ENCODE measurements around the gene MACROD2. TPM values are rescaled to one million over a fixed set of nuclear protein-coding genes. Genes with fewer than 3 reads are reported as not detected.

Gene MACROD2
- total and polyA plus RNA-seq, 2 experiments from 2014 or later, result 2.8 to 4.3 TPM

DNA sequence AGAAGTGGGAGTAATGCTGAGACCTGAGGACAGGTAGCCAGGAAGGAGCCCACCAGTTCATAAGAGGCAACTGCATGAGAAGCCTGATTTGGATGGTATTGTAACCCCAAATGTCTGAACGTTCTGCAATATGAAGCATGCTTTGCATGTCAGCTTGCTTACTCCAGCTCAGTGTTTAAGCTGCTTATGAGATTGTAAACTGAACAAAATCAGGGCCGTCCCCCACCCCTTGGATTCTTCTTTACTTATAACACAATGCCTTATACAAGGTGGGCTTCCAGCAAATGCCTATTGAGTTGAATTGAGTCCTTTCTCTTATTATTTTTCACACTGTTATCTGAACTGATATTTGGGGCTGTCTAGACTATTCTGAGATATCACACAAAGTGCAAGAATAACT lies 1816.6 kb downstream of the MACROD2 start:
- Histone ChIP-seq H3K27ac (ENCODE audit: low read depth) (no peak overlapping the region), H3K9me2 (ENCODE audit: insufficient read depth) (no peaks in the 10 kb centered on the region), H3K79me2 (replicated peaks; ENCODE audit: insufficient read depth) (no peaks in the 10 kb centered on the region), H4K20me1 (replicated peaks; ENCODE audit: insufficient read depth) (no peaks in the 10 kb centered on the region), H2AFZ (no peak overlapping the region), H3K4me3 (no peak overlapping the region), H3K27me3 (ENCODE audit: insufficient read depth) (no peaks in the 10 kb centered on the region), H3K4me1 (ENCODE audit: insufficient read depth) (no peaks in the 10 kb centered on the region), H3K4me2 (no peak overlapping the region), H3K36me3 (ENCODE audit: insufficient read depth) (no peaks in the 10 kb centered on the region; the same call in none of the 2 replicates), H3F3A (replicated peaks; ENCODE audit: low read depth) (no peaks in the 10 kb centered on the region)
- Mint-ChIP-seq H3K4me3 (no peak overlapping the region), H3K9me3 (peaks cover 17% of the 10 kb centered on the region), H3K27me3 (ENCODE audit: insufficient read depth, low read depth, poor library complexity) (no peaks in the 10 kb centered on the region), H3K36me3 (ENCODE audit: low read depth) (peaks cover 10% of the 10 kb centered on the region), H3K4me1 (no peaks in the 10 kb centered on the region), H3K27ac (no peak overlapping the region)
- TF ChIP-seq EZH2 (IDR thresholded peaks at IDR 0.05; ENCODE audit: low read depth, unreplicated experiment), result no peak
- TF ChIP-seq, protein P1, sequence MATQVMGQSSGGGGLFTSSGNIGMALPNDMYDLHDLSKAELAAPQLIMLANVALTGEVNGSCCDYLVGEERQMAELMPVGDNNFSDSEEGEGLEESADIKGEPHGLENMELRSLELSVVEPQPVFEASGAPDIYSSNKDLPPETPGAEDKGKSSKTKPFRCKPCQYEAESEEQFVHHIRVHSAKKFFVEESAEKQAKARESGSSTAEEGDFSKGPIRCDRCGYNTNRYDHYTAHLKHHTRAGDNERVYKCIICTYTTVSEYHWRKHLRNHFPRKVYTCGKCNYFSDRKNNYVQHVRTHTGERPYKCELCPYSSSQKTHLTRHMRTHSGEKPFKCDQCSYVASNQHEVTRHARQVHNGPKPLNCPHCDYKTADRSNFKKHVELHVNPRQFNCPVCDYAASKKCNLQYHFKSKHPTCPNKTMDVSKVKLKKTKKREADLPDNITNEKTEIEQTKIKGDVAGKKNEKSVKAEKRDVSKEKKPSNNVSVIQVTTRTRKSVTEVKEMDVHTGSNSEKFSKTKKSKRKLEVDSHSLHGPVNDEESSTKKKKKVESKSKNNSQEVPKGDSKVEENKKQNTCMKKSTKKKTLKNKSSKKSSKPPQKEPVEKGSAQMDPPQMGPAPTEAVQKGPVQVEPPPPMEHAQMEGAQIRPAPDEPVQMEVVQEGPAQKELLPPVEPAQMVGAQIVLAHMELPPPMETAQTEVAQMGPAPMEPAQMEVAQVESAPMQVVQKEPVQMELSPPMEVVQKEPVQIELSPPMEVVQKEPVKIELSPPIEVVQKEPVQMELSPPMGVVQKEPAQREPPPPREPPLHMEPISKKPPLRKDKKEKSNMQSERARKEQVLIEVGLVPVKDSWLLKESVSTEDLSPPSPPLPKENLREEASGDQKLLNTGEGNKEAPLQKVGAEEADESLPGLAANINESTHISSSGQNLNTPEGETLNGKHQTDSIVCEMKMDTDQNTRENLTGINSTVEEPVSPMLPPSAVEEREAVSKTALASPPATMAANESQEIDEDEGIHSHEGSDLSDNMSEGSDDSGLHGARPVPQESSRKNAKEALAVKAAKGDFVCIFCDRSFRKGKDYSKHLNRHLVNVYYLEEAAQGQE (IDR thresholded peaks at IDR 0.05; ENCODE audit: unreplicated experiment), result no peak
- TF ChIP-seq NANOG (IDR thresholded peaks at IDR 0.05; ENCODE audit: borderline replicate concordance), result no peak
- TF ChIP-seq, protein P2, sequence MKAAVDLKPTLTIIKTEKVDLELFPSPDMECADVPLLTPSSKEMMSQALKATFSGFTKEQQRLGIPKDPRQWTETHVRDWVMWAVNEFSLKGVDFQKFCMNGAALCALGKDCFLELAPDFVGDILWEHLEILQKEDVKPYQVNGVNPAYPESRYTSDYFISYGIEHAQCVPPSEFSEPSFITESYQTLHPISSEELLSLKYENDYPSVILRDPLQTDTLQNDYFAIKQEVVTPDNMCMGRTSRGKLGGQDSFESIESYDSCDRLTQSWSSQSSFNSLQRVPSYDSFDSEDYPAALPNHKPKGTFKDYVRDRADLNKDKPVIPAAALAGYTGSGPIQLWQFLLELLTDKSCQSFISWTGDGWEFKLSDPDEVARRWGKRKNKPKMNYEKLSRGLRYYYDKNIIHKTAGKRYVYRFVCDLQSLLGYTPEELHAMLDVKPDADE (IDR thresholded peaks at IDR 0.05), result no peak
- TF ChIP-seq POLR2AphosphoS5 (IDR thresholded peaks at IDR 0.05; ENCODE audit: low read depth), result no peak
- no peak for TF ChIP-seq STAT1 (IDR thresholded peaks at IDR 0.05; ENCODE audit: unreplicated experiment)
- no peak for TF ChIP-seq CREB1 (CRISPR knock-in tag; IDR thresholded peaks at IDR 0.05; ENCODE audit: low read depth)
- TF ChIP-seq, protein P3, sequence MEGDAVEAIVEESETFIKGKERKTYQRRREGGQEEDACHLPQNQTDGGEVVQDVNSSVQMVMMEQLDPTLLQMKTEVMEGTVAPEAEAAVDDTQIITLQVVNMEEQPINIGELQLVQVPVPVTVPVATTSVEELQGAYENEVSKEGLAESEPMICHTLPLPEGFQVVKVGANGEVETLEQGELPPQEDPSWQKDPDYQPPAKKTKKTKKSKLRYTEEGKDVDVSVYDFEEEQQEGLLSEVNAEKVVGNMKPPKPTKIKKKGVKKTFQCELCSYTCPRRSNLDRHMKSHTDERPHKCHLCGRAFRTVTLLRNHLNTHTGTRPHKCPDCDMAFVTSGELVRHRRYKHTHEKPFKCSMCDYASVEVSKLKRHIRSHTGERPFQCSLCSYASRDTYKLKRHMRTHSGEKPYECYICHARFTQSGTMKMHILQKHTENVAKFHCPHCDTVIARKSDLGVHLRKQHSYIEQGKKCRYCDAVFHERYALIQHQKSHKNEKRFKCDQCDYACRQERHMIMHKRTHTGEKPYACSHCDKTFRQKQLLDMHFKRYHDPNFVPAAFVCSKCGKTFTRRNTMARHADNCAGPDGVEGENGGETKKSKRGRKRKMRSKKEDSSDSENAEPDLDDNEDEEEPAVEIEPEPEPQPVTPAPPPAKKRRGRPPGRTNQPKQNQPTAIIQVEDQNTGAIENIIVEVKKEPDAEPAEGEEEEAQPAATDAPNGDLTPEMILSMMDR (conservative IDR thresholded peaks at IDR 0.05; ENCODE audit: low read depth in 2 of 2), result no peak
- TF ChIP-seq, protein P4, sequence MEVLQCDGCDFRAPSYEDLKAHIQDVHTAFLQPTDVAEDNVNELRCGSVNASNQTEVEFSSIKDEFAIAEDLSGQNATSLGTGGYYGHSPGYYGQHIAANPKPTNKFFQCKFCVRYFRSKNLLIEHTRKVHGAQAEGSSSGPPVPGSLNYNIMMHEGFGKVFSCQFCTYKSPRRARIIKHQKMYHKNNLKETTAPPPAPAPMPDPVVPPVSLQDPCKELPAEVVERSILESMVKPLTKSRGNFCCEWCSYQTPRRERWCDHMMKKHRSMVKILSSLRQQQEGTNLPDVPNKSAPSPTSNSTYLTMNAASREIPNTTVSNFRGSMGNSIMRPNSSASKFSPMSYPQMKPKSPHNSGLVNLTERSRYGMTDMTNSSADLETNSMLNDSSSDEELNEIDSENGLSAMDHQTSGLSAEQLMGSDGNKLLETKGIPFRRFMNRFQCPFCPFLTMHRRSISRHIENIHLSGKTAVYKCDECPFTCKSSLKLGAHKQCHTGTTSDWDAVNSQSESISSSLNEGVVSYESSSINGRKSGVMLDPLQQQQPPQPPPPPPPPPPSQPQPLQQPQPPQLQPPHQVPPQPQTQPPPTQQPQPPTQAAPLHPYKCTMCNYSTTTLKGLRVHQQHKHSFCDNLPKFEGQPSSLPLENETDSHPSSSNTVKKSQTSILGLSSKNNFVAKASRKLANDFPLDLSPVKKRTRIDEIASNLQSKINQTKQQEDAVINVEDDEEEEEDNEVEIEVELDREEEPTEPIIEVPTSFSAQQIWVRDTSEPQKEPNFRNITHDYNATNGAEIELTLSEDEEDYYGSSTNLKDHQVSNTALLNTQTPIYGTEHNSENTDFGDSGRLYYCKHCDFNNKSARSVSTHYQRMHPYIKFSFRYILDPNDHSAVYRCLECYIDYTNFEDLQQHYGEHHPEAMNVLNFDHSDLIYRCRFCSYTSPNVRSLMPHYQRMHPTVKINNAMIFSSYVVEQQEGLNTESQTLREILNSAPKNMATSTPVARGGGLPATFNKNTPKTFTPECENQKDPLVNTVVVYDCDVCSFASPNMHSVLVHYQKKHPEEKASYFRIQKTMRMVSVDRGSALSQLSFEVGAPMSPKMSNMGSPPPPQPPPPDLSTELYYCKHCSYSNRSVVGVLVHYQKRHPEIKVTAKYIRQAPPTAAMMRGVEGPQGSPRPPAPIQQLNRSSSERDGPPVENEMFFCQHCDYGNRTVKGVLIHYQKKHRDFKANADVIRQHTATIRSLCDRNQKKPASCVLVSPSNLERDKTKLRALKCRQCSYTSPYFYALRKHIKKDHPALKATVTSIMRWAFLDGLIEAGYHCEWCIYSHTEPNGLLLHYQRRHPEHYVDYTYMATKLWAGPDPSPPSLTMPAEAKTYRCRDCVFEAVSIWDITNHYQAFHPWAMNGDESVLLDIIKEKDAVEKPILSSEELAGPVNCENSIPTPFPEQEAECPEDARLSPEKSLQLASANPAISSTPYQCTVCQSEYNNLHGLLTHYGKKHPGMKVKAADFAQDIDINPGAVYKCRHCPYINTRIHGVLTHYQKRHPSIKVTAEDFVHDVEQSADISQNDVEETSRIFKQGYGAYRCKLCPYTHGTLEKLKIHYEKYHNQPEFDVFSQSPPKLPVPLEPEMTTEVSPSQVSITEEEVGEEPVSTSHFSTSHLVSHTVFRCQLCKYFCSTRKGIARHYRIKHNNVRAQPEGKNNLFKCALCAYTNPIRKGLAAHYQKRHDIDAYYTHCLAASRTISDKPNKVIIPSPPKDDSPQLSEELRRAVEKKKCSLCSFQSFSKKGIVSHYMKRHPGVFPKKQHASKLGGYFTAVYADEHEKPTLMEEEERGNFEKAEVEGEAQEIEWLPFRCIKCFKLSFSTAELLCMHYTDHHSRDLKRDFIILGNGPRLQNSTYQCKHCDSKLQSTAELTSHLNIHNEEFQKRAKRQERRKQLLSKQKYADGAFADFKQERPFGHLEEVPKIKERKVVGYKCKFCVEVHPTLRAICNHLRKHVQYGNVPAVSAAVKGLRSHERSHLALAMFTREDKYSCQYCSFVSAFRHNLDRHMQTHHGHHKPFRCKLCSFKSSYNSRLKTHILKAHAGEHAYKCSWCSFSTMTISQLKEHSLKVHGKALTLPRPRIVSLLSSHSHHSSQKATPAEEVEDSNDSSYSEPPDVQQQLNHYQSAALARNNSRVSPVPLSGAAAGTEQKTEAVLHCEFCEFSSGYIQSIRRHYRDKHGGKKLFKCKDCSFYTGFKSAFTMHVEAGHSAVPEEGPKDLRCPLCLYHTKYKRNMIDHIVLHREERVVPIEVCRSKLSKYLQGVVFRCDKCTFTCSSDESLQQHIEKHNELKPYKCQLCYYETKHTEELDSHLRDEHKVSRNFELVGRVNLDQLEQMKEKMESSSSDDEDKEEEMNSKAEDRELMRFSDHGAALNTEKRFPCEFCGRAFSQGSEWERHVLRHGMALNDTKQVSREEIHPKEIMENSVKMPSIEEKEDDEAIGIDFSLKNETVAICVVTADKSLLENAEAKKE (CRISPR knock-in tag; IDR thresholded peaks at IDR 0.05), result no peak
- TF ChIP-seq ZNF331 (CRISPR knock-in tag; IDR thresholded peaks at IDR 0.05; ENCODE audit: low read depth), result no peak
- ATAC-seq (no peak), DNase-seq (ENCODE audit: low spot score) (no peak)

All from GM23338 (cell line).